Vagina (tissue), 2 donors: ENCODE results near the gene SLC39A11. TPM values are rescaled to one million over a fixed set of nuclear protein-coding genes. Genes with fewer than 3 reads are reported as not detected.

Source experiments
- DNase-seq, 2 donors: peaks; one replicate each; pipeline ENCODE4 v3.0.0-alpha.2; 2017; ENCODE audit errors: extremely low spot score in 2 of 2
- H3K27ac ChIP-seq: fragments of 200-600 bp; sonication (generic); one replicate; pipeline ENCODE4 v1.5.1; 2019
- H3K27me3 ChIP-seq: fragments of 200-600 bp; sonication (generic); one replicate; pipeline ENCODE4 v1.5.1; 2019
- H3K36me3 ChIP-seq, 2 donors: fragments of 200-600 bp; sonication (generic); one replicate each; pipeline ENCODE4 v1.5.1; 2017 to 2019
- H3K4me1 ChIP-seq: fragments of 200-600 bp; sonication (generic); one replicate; pipeline ENCODE4 v1.5.1; 2019
- H3K4me3 ChIP-seq, 2 donors: fragments of 200-600 bp; sonication (generic); 1 replicate in 1 of 2; 2 replicates in 1 of 2; pipeline ENCODE4 v1.5.1; 2016 to 2019
- H3K9me3 ChIP-seq: fragments of 200-600 bp; sonication (generic); one replicate; pipeline ENCODE4 v1.5.1; 2019
- CTCF ChIP-seq, 3 experiments: fragments of 450-650 bp in 2 of 3; fragments of 200-600 bp in 1 of 3; sonication (generic) in 1 of 3; IDR thresholded peaks; one replicate each; pipeline ENCODE4 v1.5.1; 2017 to 2019; ENCODE audit warnings: antibody characterized with exemption in 3 of 3, mild to moderate bottlenecking in 2 of 3, moderate library complexity in 2 of 3
- POLR2A ChIP-seq, 2 donors: fragments of 450-650 bp; IDR thresholded peaks; one replicate each; pipeline ENCODE4 v1.6.1; 2017; ENCODE audit warnings: antibody characterized with exemption in 2 of 2, mild to moderate bottlenecking in 2 of 2, moderate library complexity in 2 of 2
- POLR2AphosphoS5 ChIP-seq, 2 donors: sonication (generic); formaldehyde crosslinking; IDR thresholded peaks; one replicate each; pipeline ENCODE4 v1.9.0; 2017; ENCODE audit warnings: antibody characterized with exemption in 2 of 2, mild to moderate bottlenecking in 2 of 2, low read depth in 1 of 2; ENCODE audit not compliant: insufficient read depth in 1 of 2
- intact Hi-C: fragments of 100-400 bp; cut with DNase I; formaldehyde crosslinking; loops from one replicate; pipeline ENCODE4 v1.15.1; 2023
- total RNA-seq: library from RNA; depleted of rRNA; stranded (reverse); fragments of >200 nt; gene quantifications from one replicate; pipeline ENCODE4 v1.2.3, GENCODE V29; 2016

Gene SLC39A11
- total RNA-seq, 1 donor from 2014 or later, result 22.6 TPM

GRCh38 chr17:72887917-72888316 is 204.6 kb downstream of the SLC39A11 start:
- intact Hi-C loops, result no loop called here
- no peak for DNase-seq
- no peak overlapping the region for H3K4me3 ChIP-seq

GRCh38 chr17:72887322-72887721 is 205.2 kb downstream of the SLC39A11 start:
- Histone ChIP-seq H3K4me1 (no peaks in the 10 kb centered on the region), H3K36me3 (no peaks in the 10 kb centered on the region), H3K9me3 (no peaks in the 10 kb centered on the region), H3K4me3 (no peak overlapping the region), H3K27ac (no peak overlapping the region), H3K27me3 (no peaks in the 10 kb centered on the region)
- DNase-seq, result no peak
- TF ChIP-seq POLR2AphosphoS5 (IDR thresholded peaks at IDR 0.05; ENCODE audit: insufficient read depth in 1 of 2, low read depth in 1 of 2), result no peak
- TF ChIP-seq POLR2A (IDR thresholded peaks at IDR 0.05), result no peak
- TF ChIP-seq CTCF (IDR thresholded peaks at IDR 0.05), result no peak
- intact Hi-C loops, result no loop called here

More at GRCh38 chr17:72887917-72888316, 204.6 kb downstream of the SLC39A11 start:
- TF ChIP-seq POLR2AphosphoS5 (IDR thresholded peaks at IDR 0.05; ENCODE audit: insufficient read depth in 1 of 2, low read depth in 1 of 2) (no peak), POLR2A (IDR thresholded peaks at IDR 0.05) (no peak), CTCF (IDR thresholded peaks at IDR 0.05) (no peak)
- no peaks in the 10 kb centered on the region for H3K27me3 ChIP-seq
- no peaks in the 10 kb centered on the region for H3K36me3 ChIP-seq
- no peaks in the 10 kb centered on the region for H3K9me3 ChIP-seq
- no peaks in the 10 kb centered on the region for H3K4me1 ChIP-seq
- no peak overlapping the region for H3K27ac ChIP-seq

- H3K9me3 ChIP-seq, result no peaks in the 10 kb centered on the region
- H3K4me1 ChIP-seq, result no peaks in the 10 kb centered on the region
- DNase-seq, result no peak
- H3K36me3 ChIP-seq, result no peaks in the 10 kb centered on the region
- intact Hi-C loops, result no loop called here
- H3K27me3 ChIP-seq, result no peaks in the 10 kb centered on the region
- H3K4me3 ChIP-seq, result no peak overlapping the region
- no peak overlapping the region for H3K27ac ChIP-seq
- no peak for TF ChIP-seq POLR2AphosphoS5 (IDR thresholded peaks at IDR 0.05; ENCODE audit: insufficient read depth in 1 of 2, low read depth in 1 of 2)
- TF ChIP-seq POLR2A (IDR thresholded peaks at IDR 0.05), result no peak
- TF ChIP-seq CTCF (IDR thresholded peaks at IDR 0.05), result no peak
Measured at GRCh38 chr17:72886622-72887021, 205.9 kb downstream of the SLC39A11 start.

GRCh38 chr17:72884066-72884465 is 208.4 kb downstream of the SLC39A11 start:
- no peak for DNase-seq
- no peak overlapping the region for H3K4me3 ChIP-seq

More at GRCh38 chr17:72884066-72884465, 208.4 kb downstream of the SLC39A11 start:
- TF ChIP-seq CTCF (IDR thresholded peaks at IDR 0.05), result no peak
- TF ChIP-seq POLR2A (IDR thresholded peaks at IDR 0.05), result no peak
- TF ChIP-seq POLR2AphosphoS5 (IDR thresholded peaks at IDR 0.05; ENCODE audit: insufficient read depth in 1 of 2, low read depth in 1 of 2), result no peak
- peaks cover 0 to 7% of the 10 kb centered on the region in 2 donors for H3K36me3 ChIP-seq
- H3K9me3 ChIP-seq, result peaks cover 11% of the 10 kb centered on the region
- no peak overlapping the region for H3K27ac ChIP-seq
- intact Hi-C loops, result no loop called here
- H3K27me3 ChIP-seq, result no peaks in the 10 kb centered on the region
- H3K4me1 ChIP-seq, result no peaks in the 10 kb centered on the region
